HG03442 (cell line): ENCODE results near the gene IZUMO4.

ENCODE experiments used
- ATAC-seq: cut with Tn5 transposase; IDR thresholded peaks from one replicate; pipeline ENCODE4 v1.9.1; 2021; ENCODE audit warnings: mild to moderate bottlenecking, moderate library complexity; ENCODE audit not compliant: unreplicated experiment

IZUMO4 gene

GRCh38 chr19:2058570-2059421 is 37.9 kb upstream of the IZUMO4 start:
- no peak for ATAC-seq

DNA sequence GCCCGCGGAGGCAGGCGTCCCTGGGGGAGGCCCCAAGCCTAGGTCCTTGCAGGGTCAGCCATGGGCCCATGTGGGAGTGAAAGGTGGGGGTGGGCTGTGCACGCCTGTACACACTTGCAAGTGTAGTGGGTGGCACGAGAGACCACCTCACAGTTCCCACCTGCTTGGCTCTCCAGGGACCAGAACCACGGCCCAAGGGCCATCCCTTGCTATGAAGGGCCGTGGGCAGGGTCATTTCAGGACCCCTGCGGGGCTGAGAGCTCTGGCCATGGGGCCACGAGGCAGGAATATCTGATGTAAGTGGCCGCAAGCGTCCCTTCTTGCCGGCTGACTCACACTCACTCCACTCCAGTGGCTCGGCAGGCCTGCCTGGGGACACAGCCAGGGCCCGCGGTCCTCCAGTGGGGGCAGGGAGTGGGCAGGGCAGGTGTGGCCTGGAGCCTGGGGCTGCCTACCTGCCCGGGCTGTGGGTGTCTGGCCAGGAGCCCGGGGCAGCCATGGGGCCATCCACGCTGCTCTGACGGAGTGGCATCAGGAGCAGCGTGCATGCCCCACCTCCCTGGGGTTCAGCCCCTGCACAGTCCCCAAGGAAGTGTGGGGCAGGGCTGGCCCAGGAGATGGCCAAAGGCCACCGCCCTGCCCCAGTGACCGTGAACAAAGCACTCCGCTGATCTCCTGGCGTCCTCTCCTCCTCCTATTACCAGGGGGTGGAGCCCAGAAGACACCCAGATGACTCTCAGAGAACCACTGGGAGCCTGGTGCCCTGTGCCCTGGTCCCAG is 37.1 kb upstream of the IZUMO4 start:
- ATAC-seq: no peak

GRCh38 chr19:2060884-2061494 is 35.7 kb upstream of the IZUMO4 start:
- ATAC-seq: peak; percentile 21

- peak; percentile 71 for ATAC-seq
Measured at GRCh38 chr19:2061495-2062388, 35.0 kb upstream of the IZUMO4 start.

DNA sequence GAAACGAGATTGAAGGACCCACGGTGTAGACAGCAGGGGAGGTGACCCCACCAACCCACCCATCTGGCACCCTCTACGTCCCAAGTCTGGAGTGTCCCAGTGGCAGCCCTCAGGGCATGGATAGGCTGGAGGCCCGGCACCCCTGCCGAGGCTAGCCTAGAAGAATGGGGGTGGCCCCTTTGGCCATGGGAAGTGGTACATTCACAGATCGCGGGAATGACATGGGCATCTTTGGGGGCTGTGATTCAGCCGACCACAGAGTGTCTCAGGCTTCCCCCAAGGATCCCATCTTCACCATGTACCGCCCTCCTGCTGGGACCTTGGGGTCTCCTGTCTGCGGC is 34.4 kb upstream of the IZUMO4 start:
- ATAC-seq: no peak

GRCh38 chr19:2062770-2063169 is 33.9 kb upstream of the IZUMO4 start:
- ATAC-seq: no peak

DNA sequence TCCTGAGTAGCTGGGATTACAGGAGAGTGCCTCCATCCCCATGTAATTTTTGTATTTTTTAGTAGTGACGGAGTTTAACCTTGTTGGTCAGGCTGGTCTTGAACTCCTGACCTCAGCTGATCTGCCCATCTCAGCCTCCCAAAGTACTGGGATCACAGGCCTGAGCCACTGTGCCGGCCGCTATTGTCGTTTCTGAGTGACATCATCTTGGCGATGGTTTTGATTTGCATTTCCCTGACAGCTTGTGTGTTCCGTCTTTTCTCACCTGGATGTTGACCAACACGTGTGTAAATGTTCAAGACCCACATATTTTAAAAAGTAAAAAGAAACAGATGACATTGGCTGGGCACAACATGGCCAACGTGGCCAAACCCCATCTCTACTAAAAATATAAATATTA is 32.9 kb upstream of the IZUMO4 start:
- no peak for ATAC-seq

DNA sequence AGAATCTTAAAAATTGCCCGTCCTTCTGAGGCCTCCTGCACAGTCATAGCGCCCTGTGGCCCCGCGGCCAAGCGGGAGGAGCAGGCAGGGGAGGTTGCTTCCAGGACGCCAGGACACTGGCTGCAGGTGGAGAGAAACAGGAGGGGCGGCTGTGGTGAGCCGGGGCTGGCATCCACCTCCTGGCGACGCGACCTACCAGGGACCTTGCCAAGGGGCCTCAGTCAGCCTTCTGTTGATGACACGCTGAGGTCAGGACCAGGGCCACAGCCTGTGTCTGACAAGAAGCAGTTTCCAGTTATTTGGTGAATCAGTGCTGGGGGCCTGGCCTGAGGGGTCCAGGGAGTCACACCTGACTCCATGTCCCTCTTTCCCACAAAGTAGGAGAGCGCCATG is 32.3 kb upstream of the IZUMO4 start:
- ATAC-seq: no peak

GRCh38 chr19:2064788-2065524 is 31.8 kb upstream of the IZUMO4 start:
- ATAC-seq: no peak

- ATAC-seq: no peak
Measured at GRCh38 chr19:2070436-2070827, 26.3 kb upstream of the IZUMO4 start.

GRCh38 chr19:2070986-2071673 is 25.6 kb upstream of the IZUMO4 start:
- no peak for ATAC-seq

DNA sequence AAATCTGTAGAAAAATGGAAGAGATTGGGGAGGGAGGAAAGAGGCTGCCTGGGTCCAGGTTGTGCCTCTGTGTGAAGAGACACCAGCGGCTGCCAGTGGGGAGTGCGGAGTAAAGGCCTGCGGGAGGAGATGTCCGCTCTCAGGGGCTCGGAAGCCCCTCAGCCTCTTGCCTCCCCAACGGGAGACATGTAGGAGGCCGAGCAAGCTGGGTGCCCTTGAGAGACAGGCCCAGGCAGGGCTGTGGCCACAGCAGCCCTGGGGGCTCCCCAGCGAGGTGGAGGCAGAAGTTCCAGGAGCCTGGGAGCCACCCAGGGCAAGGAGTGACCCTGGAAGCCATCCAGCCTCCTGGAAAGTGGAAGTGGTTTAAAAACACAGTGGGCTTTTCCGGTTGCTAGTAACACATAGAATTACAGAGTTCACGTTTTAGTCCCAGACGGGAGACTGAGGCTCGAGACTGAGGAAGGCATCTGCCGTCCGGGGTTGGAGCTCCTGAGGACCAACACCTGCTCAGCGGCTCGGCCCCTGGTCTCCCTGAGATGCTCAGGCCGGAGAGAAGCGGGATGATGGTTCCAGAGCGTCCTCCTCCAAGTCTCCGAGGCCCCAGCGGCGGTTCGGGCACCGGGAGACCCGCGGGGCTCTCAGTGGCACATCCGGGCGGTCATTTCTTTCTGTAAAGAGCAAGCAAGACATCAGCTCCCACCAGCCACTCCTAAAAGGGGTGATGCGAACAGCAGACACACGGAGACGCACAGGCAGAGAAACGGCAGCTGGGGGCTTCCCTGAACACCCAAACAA is 23.8 kb upstream of the IZUMO4 start:
- no peak for ATAC-seq

DNA sequence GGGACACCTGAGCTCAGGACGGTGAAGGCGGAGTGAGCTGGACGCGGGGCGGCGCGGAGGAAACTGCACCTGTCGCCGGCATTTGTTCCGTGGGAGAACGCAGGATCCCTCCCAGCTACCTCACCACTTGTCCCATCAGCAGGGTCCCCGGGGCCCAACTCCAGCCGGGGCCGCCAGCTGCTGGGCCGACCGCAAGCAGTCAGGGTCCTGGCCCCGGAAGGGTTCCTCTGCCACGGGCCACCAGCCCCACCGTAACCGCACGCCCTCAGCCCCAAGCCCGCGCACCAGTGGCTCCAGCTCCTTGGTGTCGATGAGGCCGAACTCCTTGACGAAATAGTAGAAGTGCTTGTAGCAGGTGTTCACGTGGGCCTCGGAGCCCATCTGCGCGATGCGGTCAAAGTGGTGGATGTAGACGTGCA is 20.2 kb upstream of the IZUMO4 start:
- no peak for ATAC-seq

DNA sequence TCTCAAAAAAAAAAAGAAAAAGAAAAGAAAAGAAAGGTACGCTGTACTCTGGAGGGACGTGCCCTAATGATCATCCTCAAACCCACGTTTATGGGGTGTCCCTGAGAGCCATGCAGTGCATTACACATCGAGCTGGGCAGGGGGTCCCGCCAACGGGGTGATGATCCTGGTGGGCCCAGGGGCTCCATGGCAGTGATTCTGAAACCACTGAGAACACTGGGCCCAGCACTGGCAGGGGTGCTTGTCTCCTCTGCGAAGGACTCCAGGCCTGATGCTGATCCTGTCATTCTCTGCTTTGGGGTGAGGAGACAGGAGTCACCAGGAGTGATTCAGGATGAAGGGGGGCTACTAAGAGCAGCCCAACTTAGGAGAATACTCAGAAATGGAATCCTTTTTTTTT is 19.3 kb upstream of the IZUMO4 start:
- ATAC-seq: no peak

GRCh38 chr19:2077833-2078619 is 18.7 kb upstream of the IZUMO4 start:
- no peak for ATAC-seq

DNA sequence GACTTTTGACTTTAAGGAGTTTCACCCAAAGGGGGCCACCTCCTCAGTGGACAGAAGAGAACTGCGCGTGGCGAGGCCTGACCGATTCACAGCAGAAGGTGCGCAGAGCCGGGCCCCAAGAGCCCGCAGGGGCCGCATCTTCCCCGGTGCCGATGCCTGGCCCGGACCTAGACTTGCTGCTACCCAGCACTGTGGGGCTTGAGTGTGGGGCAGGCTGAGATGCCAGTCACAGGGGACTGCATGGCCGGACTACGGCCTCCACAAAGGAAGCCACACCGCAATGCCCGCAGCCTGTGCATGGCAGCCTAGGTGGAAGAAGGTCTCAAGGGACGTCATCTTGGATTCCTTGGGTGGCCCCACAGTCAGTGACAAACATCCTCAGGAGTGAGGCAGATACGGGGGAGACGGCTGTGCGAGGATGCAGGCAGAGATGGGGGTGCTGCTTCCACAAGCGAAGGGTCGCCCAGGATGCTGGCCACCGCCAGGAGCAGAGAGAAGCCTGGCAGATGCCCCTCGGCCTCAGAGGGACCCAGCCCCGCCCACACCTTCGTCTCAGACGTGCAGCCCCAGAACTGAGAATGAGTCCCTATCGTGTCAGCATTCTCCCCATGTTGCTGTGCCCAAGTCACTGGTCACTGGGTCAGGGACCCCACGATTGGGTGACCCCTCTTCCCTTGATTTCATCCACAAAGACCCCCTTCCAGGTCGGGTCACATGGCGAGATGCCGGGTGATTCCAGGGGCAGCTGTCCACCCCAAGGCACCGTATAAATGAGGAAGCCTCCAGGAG is 17.4 kb upstream of the IZUMO4 start:
- no peak for ATAC-seq

DNA sequence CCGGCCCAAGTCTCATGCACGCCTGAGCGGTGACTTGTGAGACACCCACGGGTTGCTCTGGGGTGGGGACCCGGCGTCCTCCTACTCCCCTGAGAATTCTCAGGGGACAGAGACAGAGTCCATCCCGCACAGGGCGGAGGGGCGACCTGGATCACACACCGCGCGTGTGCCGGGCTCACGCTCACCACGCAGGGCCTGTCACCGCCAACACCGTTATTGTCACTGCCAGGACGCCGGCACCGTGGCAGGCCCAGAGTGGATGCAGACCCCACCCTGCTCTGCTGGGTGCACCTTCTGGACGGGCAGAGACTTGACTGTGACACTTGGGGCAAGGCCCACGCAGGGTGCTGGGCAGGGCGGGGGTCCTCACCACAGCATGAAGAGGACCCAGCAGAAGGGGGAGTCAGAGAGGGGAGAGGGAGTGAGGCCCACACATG is 16.8 kb upstream of the IZUMO4 start:
- ATAC-seq: no peak
